HEK293 (cell line): ENCODE measurements around the gene ASCC3.
A peak's percentile ranks its signal among the peaks of the same experiment; 100 is the strongest.

Experiments used
- BCL11A ChIP-seq: fragments of 450-650 bp; formaldehyde crosslinking; IDR thresholded peaks from 2 replicates; pipeline ENCODE4 v1.5.1; 2016; ENCODE audit warnings: low read depth, missing biosample characterization, missing genetic modification characterization
- CTCF ChIP-seq: fragments of 450-650 bp; formaldehyde crosslinking; IDR thresholded peaks from 2 replicates; pipeline ENCODE4 v1.5.1; 2016; ENCODE audit warnings: missing biosample characterization, missing genetic modification characterization
- GLI4 ChIP-seq: fragments of 450-650 bp; formaldehyde crosslinking; IDR thresholded peaks from 2 replicates; pipeline ENCODE4 v1.5.1; 2016; ENCODE audit warnings: missing biosample characterization, missing genetic modification characterization
- GLIS2 ChIP-seq: fragments of 450-650 bp; formaldehyde crosslinking; IDR thresholded peaks from 2 replicates; pipeline ENCODE4 v1.5.1; 2016; ENCODE audit warnings: missing biosample characterization, missing genetic modification characterization
- KLF9 ChIP-seq: fragments of 450-650 bp; formaldehyde crosslinking; IDR thresholded peaks from 2 replicates; pipeline ENCODE4 v1.5.1; 2016; ENCODE audit warnings: missing biosample characterization, missing genetic modification characterization, low read depth
- SCRT1 ChIP-seq: fragments of 450-650 bp; formaldehyde crosslinking; IDR thresholded peaks from 2 replicates; pipeline ENCODE4 v1.5.1; 2016; ENCODE audit warnings: missing biosample characterization, missing genetic modification characterization, borderline replicate concordance
- SCRT2 ChIP-seq: fragments of 450-650 bp; formaldehyde crosslinking; IDR thresholded peaks from 2 replicates; pipeline ENCODE4 v1.5.1; 2016; ENCODE audit warnings: missing biosample characterization, missing genetic modification characterization
- SP3 ChIP-seq: fragments of 450-650 bp; formaldehyde crosslinking; IDR thresholded peaks from 2 replicates; pipeline ENCODE4 v1.5.1; 2016; ENCODE audit warnings: missing biosample characterization, missing genetic modification characterization
- ZBTB10 ChIP-seq: fragments of 450-650 bp; formaldehyde crosslinking; IDR thresholded peaks from 2 replicates; pipeline ENCODE4 v1.5.1; 2016; ENCODE audit warnings: missing biosample characterization, missing genetic modification characterization
- ZBTB17 ChIP-seq: fragments of 450-650 bp; formaldehyde crosslinking; IDR thresholded peaks from 2 replicates; pipeline ENCODE4 v1.5.1; 2016; ENCODE audit warnings: missing biosample characterization, missing genetic modification characterization
- ZBTB20 ChIP-seq: fragments of 450-650 bp; formaldehyde crosslinking; IDR thresholded peaks from 2 replicates; pipeline ENCODE4 v1.5.1; 2016; ENCODE audit warnings: missing biosample characterization, missing genetic modification characterization
- ZBTB6 ChIP-seq: fragments of 450-650 bp; formaldehyde crosslinking; IDR thresholded peaks from 2 replicates; pipeline ENCODE4 v1.5.1; 2017; ENCODE audit warnings: missing biosample characterization, missing genetic modification characterization
- ZBTB8A ChIP-seq: fragments of 450-650 bp; formaldehyde crosslinking; IDR thresholded peaks from 2 replicates; pipeline ENCODE4 v1.5.1; 2016; ENCODE audit warnings: missing biosample characterization, missing genetic modification characterization
- ZFP69B ChIP-seq: fragments of 450-650 bp; formaldehyde crosslinking; IDR thresholded peaks from 2 replicates; pipeline ENCODE4 v1.5.1; 2016; ENCODE audit warnings: missing biosample characterization, missing genetic modification characterization
- ZNF394 ChIP-seq: fragments of 450-650 bp; formaldehyde crosslinking; IDR thresholded peaks from 2 replicates; pipeline ENCODE4 v1.5.1; 2016; ENCODE audit warnings: missing biosample characterization, missing genetic modification characterization, mild to moderate bottlenecking, moderate library complexity, borderline replicate concordance
- ZNF501 ChIP-seq: fragments of 450-650 bp; formaldehyde crosslinking; IDR thresholded peaks from 2 replicates; pipeline ENCODE4 v1.5.1; 2016; ENCODE audit warnings: missing biosample characterization, missing genetic modification characterization
- ZNF558 ChIP-seq: fragments of 450-650 bp; formaldehyde crosslinking; IDR thresholded peaks from 2 replicates; pipeline ENCODE4 v1.5.1; 2016; ENCODE audit warnings: missing biosample characterization, missing genetic modification characterization
- ZNF580 ChIP-seq: fragments of 450-650 bp; formaldehyde crosslinking; IDR thresholded peaks from 2 replicates; pipeline ENCODE4 v1.5.1; 2016; ENCODE audit warnings: missing biosample characterization, missing genetic modification characterization
- ZNF600 ChIP-seq: fragments of 450-650 bp; formaldehyde crosslinking; IDR thresholded peaks from 2 replicates; pipeline ENCODE4 v1.5.1; 2016; ENCODE audit warnings: missing biosample characterization, missing genetic modification characterization
- ZNF623 ChIP-seq: fragments of 450-650 bp; formaldehyde crosslinking; IDR thresholded peaks from 2 replicates; pipeline ENCODE4 v1.5.1; 2016; ENCODE audit warnings: missing biosample characterization, missing genetic modification characterization
- ZNF626 ChIP-seq: fragments of 450-650 bp; sonication (Bioruptor Pico); formaldehyde crosslinking; IDR thresholded peaks from 2 replicates; pipeline ENCODE4 v1.5.1; 2018; ENCODE audit warnings: missing biosample characterization, missing genetic modification characterization, inconsistent platforms
- ZNF692 ChIP-seq: fragments of 450-650 bp; formaldehyde crosslinking; IDR thresholded peaks from 2 replicates; pipeline ENCODE4 v1.5.1; 2016; ENCODE audit warnings: missing biosample characterization, missing genetic modification characterization

Gene ASCC3

GRCh38 chr6:100464162-100464851 is 416.8 kb downstream of the ASCC3 start (continued):
- TF ChIP-seq ZNF600 (0 out of 2 replicates have a peak, but pooled peaks have one; percentile 40), SCRT2 (tag by site-specific recombination) (peak; percentile 99), ZBTB20 (peak; percentile 13; the same call in 1 of the 2 replicates), ZNF394 (peak; percentile 17; the same call in 1 of the 2 replicates), ZNF623 (tag by site-specific recombination) (no peak), ZNF626 (tag by site-specific recombination) (no peak), ZBTB6 (tag by site-specific recombination) (no peak), ZNF580 (tag by site-specific recombination) (no peak), ZBTB10 (tag by site-specific recombination) (0 out of 2 replicates have a peak, but pooled peaks have one; percentile 43), ZNF558 (tag by site-specific recombination) (no peak), SP3 (no peak), ZBTB17 (tag by site-specific recombination) (peak; percentile 32; the same call in 1 of the 2 replicates), GLIS2 (peak; percentile 79), ZNF692 (peak; percentile 92), SCRT1 (tag by site-specific recombination) (peak; percentile 85; the same call in 1 of the 2 replicates), ZFP69B (peak; percentile 80; the same call in 1 of the 2 replicates), BCL11A (no peak), ZNF501 (0 out of 2 replicates have a peak, but pooled peaks have one; percentile 43), CTCF (tag by site-specific recombination) (peak; percentile 68), ZBTB8A (tag by site-specific recombination) (peak; percentile 15), KLF9 (tag by site-specific recombination) (peak; percentile 16; the same call in 1 of the 2 replicates), GLI4 (no peak)
